HepG2 (cell line): ENCODE data around the gene AHRR. TPM values are rescaled to one million over a fixed set of nuclear protein-coding genes. Genes with fewer than 3 reads are reported as not detected.

ENCODE experiments used
- AHR ChIP-seq: IDR thresholded peaks from 2 replicates; pipeline ENCODE4 v1.6.1; 2018; ENCODE audit warnings: missing genetic modification reagents, missing compliant biosample characterization
- ATF7-NPFF ChIP-seq: sonication (generic); formaldehyde crosslinking; IDR thresholded peaks from 2 replicates; pipeline ENCODE4 v1.8.1; 2023; ENCODE audit warnings: mild to moderate bottlenecking, low read depth, missing genetic modification reagents, moderate library complexity
- HNRNPK ChIP-seq: fragments of 200-400 bp; formaldehyde crosslinking; IDR thresholded peaks from 2 replicates; pipeline ENCODE4 v1.6.1; 2018; ENCODE audit warnings: low read length, low read depth, moderate library complexity, mild to moderate bottlenecking; ENCODE audit not compliant: poor library complexity, severe bottlenecking
- SIN3B ChIP-seq: fragments of 150-350 bp; IDR thresholded peaks from 2 replicates; pipeline ENCODE4 v1.6.1; 2014; ENCODE audit warnings: low read length
- SRY ChIP-seq: sonication (generic); formaldehyde crosslinking; IDR thresholded peaks from 2 replicates; pipeline ENCODE4 v1.8.0; 2022; ENCODE audit warnings: mild to moderate bottlenecking, missing genetic modification reagents
- TERF1 ChIP-seq: sonication (generic); formaldehyde crosslinking; IDR thresholded peaks from 2 replicates; pipeline ENCODE4 v1.8.0; 2022; ENCODE audit warnings: mild to moderate bottlenecking, missing genetic modification reagents, moderate library complexity
- ZBTB3 ChIP-seq: sonication (generic); formaldehyde crosslinking; IDR thresholded peaks from 2 replicates; pipeline ENCODE4 v1.4.0; 2020; ENCODE audit warnings: low read depth, mild to moderate bottlenecking, moderate library complexity, missing genetic modification reagents, borderline replicate concordance
- ZNF557 ChIP-seq: sonication (generic); formaldehyde crosslinking; IDR thresholded peaks from 2 replicates; pipeline ENCODE4 v1.4.0; 2020; ENCODE audit warnings: missing genetic modification reagents
- ZNF569 ChIP-seq: sonication (generic); formaldehyde crosslinking; IDR thresholded peaks from 2 replicates; pipeline ENCODE4 v1.5.0; 2020; ENCODE audit warnings: mild to moderate bottlenecking, missing genetic modification reagents, moderate library complexity, borderline replicate concordance
- ZNF619 ChIP-seq: sonication (generic); formaldehyde crosslinking; IDR thresholded peaks from 2 replicates; pipeline ENCODE4 v1.4.0; 2020; ENCODE audit warnings: mild to moderate bottlenecking, missing genetic modification reagents
- polyA plus RNA-seq, 8 experiments: library from polyadenylated mRNA; depleted of rRNA in 3 of 8; stranded (reverse) in 7 of 8; unstranded in 1 of 8; fragments of >200 nt; fragmentation: Illumina TruSeq in 4 of 8; extraction: Trizol in 4 of 8; gene quantifications; 2 replicates each; pipeline versions ENCODE4 v1.2.1 to v1.2.3, GENCODE V29; 2011 to 2016; ENCODE audit warnings: low read depth in 4 of 8, missing spikeins in 1 of 8, mixed read lengths in 1 of 8; ENCODE audit not compliant: insufficient read depth in 1 of 8
- total RNA-seq, 5 experiments: library from RNA; depleted of rRNA; stranded (reverse); fragments of >200 nt; fragmentation: Illumina TruSeq; extraction: Trizol; gene quantifications; 2 replicates each; pipeline ENCODE4 v1.2.3, GENCODE V29; 2016; ENCODE audit warnings: low read depth in 1 of 5
- TF ChIP-seq, protein P1 (sequence below): sonication (generic); formaldehyde crosslinking; IDR thresholded peaks from 2 replicates; pipeline ENCODE4 v1.5.0; 2020; ENCODE audit warnings: missing genetic modification reagents
- TF ChIP-seq, protein P2 (sequence below): sonication (generic); formaldehyde crosslinking; IDR thresholded peaks from 2 replicates; pipeline ENCODE4 v1.5.1; 2020; ENCODE audit warnings: mild to moderate bottlenecking, missing genetic modification reagents
- TF ChIP-seq, protein P3 (sequence below): sonication (generic); formaldehyde crosslinking; IDR thresholded peaks from 2 replicates; pipeline ENCODE4 v1.4.0; 2020; ENCODE audit warnings: missing genetic modification reagents, mild to moderate bottlenecking, borderline replicate concordance
- TF ChIP-seq, protein P4 (sequence below), 2 experiments: sonication (generic) in 1 of 2; formaldehyde crosslinking in 1 of 2; IDR thresholded peaks; 2 replicates each; pipeline versions ENCODE4 v1.4.0 to v1.6.1; 2016 to 2020; ENCODE audit warnings: borderline replicate concordance in 1 of 2, low read depth in 1 of 2, mild to moderate bottlenecking in 1 of 2, missing genetic modification reagents in 1 of 2

The AHRR gene
- total and polyA plus RNA-seq, 2 of the 13 experiments (the other 11 are each of a cell fraction or from before 2014, with no cell fraction given) = 0.28 to 0.35 TPM

DNA sequence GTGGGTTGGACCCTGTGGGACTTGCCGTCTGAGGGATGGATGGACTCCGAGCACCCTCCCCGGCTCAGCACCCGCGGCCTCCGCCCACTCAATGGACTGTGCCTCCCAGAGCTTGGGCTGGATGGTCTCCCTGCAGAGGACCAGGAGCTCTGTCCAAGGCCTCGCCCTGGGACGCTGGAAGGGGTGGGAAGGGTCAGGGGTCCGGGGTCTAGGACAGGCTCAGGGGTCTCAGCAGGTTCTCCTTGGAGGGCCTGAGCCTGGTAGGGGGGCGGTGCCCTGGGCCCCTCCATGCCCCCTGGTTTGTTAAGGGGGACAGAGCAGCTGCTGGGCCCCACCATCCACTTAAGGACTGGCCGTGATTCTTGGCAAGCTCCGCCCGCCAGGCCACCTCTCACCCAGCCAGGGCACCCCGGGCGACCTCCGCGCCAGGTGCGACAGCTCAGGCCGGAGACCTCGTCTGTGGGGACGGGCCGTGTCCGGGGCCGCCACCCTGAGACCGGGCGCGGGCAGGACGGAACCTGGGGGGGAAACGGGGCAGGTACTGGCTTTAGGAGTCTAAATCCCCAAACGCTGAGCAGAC, 150.7 kb downstream of the AHRR start (continued):
- TF ChIP-seq, protein P1, sequence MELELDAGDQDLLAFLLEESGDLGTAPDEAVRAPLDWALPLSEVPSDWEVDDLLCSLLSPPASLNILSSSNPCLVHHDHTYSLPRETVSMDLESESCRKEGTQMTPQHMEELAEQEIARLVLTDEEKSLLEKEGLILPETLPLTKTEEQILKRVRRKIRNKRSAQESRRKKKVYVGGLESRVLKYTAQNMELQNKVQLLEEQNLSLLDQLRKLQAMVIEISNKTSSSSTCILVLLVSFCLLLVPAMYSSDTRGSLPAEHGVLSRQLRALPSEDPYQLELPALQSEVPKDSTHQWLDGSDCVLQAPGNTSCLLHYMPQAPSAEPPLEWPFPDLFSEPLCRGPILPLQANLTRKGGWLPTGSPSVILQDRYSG (CRISPR knock-in tag) = no peak
- 0 out of 2 replicates have a peak, but pooled peaks have one; percentile 12 for TF ChIP-seq ZNF619
- TF ChIP-seq SRY = no peak
- TF ChIP-seq, protein P2, sequence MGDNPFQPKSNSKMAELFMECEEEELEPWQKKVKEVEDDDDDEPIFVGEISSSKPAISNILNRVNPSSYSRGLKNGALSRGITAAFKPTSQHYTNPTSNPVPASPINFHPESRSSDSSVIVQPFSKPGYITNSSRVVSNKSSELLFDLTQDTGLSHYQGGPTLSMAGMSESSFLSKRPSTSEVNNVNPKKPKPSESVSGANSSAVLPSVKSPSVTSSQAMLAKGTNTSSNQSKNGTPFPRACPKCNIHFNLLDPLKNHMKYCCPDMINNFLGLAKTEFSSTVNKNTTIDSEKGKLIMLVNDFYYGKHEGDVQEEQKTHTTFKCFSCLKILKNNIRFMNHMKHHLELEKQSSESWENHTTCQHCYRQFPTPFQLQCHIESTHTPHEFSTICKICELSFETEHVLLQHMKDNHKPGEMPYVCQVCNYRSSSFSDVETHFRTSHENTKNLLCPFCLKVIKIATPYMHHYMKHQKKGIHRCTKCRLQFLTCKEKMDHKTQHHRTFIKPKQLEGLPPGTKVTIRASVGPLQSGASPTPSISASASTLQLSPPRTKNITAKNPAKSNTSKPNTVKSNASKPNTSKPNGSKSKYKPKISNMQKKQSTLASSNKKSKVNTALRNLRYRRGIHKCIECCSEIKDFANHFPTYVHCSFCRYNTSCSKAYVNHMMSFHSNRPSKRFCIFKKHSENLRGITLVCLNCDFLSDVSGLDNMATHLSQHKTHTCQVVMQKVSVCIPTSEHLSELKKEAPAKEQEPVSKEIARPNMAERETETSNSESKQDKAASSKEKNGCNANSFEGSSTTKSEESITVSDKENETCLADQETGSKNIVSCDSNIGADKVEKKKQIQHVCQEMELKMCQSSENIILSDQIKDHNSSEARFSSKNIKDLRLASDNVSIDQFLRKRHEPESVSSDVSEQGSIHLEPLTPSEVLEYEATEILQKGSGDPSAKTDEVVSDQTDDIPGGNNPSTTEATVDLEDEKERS (CRISPR knock-in tag) = 0 out of 2 replicates have a peak, but pooled peaks have one; percentile 24
- TF ChIP-seq TERF1 (CRISPR knock-in tag) = peak; percentile 41; the same call in 1 of the 2 replicates
- no peak; the same call in 1 of the 2 replicates for TF ChIP-seq ZNF557 (CRISPR knock-in tag)
- TF ChIP-seq, protein P3, sequence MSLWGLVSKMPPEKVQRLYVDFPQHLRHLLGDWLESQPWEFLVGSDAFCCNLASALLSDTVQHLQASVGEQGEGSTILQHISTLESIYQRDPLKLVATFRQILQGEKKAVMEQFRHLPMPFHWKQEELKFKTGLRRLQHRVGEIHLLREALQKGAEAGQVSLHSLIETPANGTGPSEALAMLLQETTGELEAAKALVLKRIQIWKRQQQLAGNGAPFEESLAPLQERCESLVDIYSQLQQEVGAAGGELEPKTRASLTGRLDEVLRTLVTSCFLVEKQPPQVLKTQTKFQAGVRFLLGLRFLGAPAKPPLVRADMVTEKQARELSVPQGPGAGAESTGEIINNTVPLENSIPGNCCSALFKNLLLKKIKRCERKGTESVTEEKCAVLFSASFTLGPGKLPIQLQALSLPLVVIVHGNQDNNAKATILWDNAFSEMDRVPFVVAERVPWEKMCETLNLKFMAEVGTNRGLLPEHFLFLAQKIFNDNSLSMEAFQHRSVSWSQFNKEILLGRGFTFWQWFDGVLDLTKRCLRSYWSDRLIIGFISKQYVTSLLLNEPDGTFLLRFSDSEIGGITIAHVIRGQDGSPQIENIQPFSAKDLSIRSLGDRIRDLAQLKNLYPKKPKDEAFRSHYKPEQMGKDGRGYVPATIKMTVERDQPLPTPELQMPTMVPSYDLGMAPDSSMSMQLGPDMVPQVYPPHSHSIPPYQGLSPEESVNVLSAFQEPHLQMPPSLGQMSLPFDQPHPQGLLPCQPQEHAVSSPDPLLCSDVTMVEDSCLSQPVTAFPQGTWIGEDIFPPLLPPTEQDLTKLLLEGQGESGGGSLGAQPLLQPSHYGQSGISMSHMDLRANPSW (CRISPR knock-in tag) = no peak
- TF ChIP-seq, protein P4, sequence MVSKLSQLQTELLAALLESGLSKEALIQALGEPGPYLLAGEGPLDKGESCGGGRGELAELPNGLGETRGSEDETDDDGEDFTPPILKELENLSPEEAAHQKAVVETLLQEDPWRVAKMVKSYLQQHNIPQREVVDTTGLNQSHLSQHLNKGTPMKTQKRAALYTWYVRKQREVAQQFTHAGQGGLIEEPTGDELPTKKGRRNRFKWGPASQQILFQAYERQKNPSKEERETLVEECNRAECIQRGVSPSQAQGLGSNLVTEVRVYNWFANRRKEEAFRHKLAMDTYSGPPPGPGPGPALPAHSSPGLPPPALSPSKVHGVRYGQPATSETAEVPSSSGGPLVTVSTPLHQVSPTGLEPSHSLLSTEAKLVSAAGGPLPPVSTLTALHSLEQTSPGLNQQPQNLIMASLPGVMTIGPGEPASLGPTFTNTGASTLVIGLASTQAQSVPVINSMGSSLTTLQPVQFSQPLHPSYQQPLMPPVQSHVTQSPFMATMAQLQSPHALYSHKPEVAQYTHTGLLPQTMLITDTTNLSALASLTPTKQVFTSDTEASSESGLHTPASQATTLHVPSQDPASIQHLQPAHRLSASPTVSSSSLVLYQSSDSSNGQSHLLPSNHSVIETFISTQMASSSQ (IDR thresholded peaks at IDR 0.05; ENCODE audit: low read depth) = no peak
- TF ChIP-seq, protein P4 (CRISPR knock-in tag; IDR thresholded peaks at IDR 0.05; ENCODE audit: borderline replicate concordance) = 0 out of 2 replicates have a peak, but pooled peaks have one; percentile 11
- TF ChIP-seq ATF7-NPFF = no peak
- no peak for TF ChIP-seq ZBTB3 (CRISPR knock-in tag)
- peak; percentile 11 for TF ChIP-seq HNRNPK
- no peak for TF ChIP-seq SIN3B
- no peak for TF ChIP-seq AHR (CRISPR knock-in tag)
- no peak for TF ChIP-seq ZNF569
